IPS-18c (cell line): Measurements from ENCODE around the gene ARL8A.
"Not testable (repeated sequence)": the region's sequence is repeated elsewhere in the genome, so short reads cannot be mapped to it uniquely, and the experiment has no call there.

Experiments
- H3K4me3 ChIP-seq: 2 replicates; pipeline ENCODE4 v1.7.0; 2013; ENCODE audit warnings: low read depth, mild to moderate bottlenecking, low read length, moderate library complexity; ENCODE audit not compliant: insufficient read depth
- H3K9me3 ChIP-seq: one replicate; pipeline ENCODE4 v1.6.1; 2013; ENCODE audit warnings: mild to moderate bottlenecking, low read length, moderate library complexity; ENCODE audit not compliant: control insufficient read depth, insufficient read depth

The ARL8A gene

DNA sequence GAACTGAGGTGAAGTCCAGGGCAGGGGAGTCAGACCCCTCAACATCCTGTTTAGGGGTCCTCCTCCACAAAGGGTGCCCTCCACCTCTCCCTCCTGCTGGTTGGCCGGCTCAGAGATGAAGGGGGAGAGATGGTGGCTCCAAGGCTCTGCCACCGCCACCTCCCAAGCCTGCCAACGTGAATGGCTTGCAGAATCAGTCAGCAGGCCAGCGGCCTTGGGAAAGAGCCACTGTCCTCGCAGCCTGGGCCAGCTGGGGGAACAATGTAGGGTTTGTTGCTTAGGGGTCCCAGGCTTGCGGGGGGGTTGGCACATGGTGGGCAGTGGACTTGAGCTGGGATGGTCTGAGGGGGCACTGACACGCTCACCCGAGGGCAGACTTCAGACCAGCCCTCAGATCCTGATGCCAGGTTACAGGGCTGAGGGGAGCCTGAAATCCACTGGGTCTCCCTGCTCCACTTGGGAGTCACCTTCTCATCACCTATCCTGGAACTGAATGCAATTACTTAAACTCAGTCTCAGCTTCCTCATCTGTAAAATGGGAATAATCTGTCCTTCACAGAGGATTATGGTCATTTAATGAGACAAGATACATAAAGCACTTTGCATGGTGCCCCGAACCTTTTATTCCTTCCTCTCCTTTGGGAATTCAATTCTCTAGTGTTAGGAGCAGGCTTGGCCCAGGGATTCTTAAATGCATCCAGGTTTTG lies 13.6 kb downstream of the ARL8A start:
- no peaks in the 10 kb centered on the region for H3K9me3 ChIP-seq
- H3K4me3 ChIP-seq = no peak overlapping the region

GRCh38 chr1:202130297-202130721 lies 14.2 kb downstream of the ARL8A start:
- H3K9me3 ChIP-seq = no peaks in the 10 kb centered on the region

GRCh38 chr1:202129453-202130296 lies 14.9 kb downstream of the ARL8A start:
- H3K9me3 ChIP-seq = no peaks in the 10 kb centered on the region
- no peak overlapping the region for H3K4me3 ChIP-seq

More at GRCh38 chr1:202130297-202130721, 14.2 kb downstream of the ARL8A start:
- no peak overlapping the region for H3K4me3 ChIP-seq

DNA sequence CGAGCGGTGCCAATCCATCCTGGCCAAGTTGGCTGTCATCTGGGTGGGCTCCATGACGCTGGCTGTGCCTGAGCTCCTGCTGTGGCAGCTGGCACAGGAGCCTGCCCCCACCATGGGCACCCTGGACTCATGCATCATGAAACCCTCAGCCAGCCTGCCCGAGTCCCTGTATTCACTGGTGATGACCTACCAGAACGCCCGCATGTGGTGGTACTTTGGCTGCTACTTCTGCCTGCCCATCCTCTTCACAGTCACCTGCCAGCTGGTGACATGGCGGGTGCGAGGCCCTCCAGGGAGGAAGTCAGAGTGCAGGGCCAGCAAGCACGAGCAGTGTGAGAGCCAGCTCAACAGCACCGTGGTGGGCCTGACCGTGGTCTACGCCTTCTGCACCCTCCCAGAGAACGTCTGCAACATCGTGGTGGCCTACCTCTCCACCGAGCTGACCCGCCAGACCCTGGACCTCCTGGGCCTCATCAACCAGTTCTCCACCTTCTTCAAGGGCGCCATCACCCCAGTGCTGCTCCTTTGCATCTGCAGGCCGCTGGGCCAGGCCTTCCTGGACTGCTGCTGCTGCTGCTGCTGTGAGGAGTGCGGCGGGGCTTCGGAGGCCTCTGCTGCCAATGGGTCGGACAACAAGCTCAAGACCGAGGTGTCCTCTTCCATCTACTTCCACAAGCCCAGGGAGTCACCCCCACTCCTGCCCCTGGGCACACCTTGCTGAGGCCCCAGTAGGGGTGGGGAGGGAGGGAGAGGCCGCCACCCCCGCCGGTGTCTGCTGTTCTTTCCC lies 16.5 kb downstream of the ARL8A start:
- H3K4me3 ChIP-seq = no peak overlapping the region
- H3K9me3 ChIP-seq = no peaks in the 10 kb centered on the region

- Histone ChIP-seq H3K9me3 (no peaks in the 10 kb centered on the region), H3K4me3 (no peak overlapping the region)
These were observed 17.5 kb downstream of the ARL8A start for GRCh38 chr1:202127061-202127460.

- Histone ChIP-seq H3K9me3 (no peaks in the 10 kb centered on the region), H3K4me3 (no peak overlapping the region)
These were observed 18.1 kb downstream of the ARL8A start for GRCh38 chr1:202126426-202126825.

DNA sequence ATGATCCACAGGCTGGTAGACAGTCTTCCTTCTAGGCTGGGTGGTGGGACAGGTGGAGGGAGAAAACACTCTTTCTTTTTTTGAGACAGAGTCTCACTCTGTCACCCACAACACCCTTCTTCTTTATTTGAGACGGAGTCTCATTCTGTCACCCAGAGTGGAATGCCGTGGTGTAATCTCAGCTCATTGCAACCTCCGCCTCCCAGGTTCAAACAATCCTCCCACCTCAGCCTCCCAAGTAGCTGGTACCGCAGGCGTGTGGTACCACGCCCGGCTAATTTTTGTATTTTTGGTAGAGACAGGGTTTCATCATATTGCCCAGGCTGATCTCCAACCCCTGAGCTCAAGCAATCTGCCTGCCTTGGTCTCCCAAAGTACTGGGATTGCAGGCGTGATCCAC lies 18.9 kb downstream of the ARL8A start:
- H3K4me3 ChIP-seq = no peak overlapping the region
- H3K9me3 ChIP-seq = no peaks in the 10 kb centered on the region

- H3K4me3 ChIP-seq = no peak overlapping the region
- no peaks in the 10 kb centered on the region for H3K9me3 ChIP-seq
These were observed 20.4 kb downstream of the ARL8A start for GRCh38 chr1:202124142-202124541.

GRCh38 chr1:202123336-202123813 lies 21.2 kb downstream of the ARL8A start:
- no peaks in the 10 kb centered on the region for H3K9me3 ChIP-seq
- H3K4me3 ChIP-seq = no peak overlapping the region

- Histone ChIP-seq H3K9me3 (no peaks in the 10 kb centered on the region), H3K4me3 (no peak within 1 kb of the TSS)
These were observed 21.8 kb downstream of the ARL8A start, which contains the start of gene GPR37L1 for GRCh38 chr1:202122639-202123335. Gene GPR37L1, plus strand, starts transcription at chr1:202122917. Its CDS starts 47 bp downstream, at chr1:202122964.

- H3K9me3 ChIP-seq = no peaks in the 10 kb centered on the region
- H3K4me3 ChIP-seq = no peak overlapping the region
These were observed 23.5 kb downstream of the ARL8A start for GRCh38 chr1:202121006-202121405.

GRCh38 chr1:202117898-202118371 lies 26.6 kb downstream of the ARL8A start:
- Histone ChIP-seq H3K4me3 (no peak overlapping the region), H3K9me3 (no peaks in the 10 kb centered on the region)

- H3K9me3 ChIP-seq = no peaks in the 10 kb centered on the region
These were observed 28.2 kb downstream of the ARL8A start for GRCh38 chr1:202116287-202116686.

GRCh38 chr1:202113690-202114300 lies 30.7 kb downstream of the ARL8A start:
- no peaks in the 10 kb centered on the region for H3K9me3 ChIP-seq
- H3K4me3 ChIP-seq = no peak overlapping the region

More at GRCh38 chr1:202116287-202116686, 28.2 kb downstream of the ARL8A start:
- H3K4me3 ChIP-seq = no peak overlapping the region

DNA sequence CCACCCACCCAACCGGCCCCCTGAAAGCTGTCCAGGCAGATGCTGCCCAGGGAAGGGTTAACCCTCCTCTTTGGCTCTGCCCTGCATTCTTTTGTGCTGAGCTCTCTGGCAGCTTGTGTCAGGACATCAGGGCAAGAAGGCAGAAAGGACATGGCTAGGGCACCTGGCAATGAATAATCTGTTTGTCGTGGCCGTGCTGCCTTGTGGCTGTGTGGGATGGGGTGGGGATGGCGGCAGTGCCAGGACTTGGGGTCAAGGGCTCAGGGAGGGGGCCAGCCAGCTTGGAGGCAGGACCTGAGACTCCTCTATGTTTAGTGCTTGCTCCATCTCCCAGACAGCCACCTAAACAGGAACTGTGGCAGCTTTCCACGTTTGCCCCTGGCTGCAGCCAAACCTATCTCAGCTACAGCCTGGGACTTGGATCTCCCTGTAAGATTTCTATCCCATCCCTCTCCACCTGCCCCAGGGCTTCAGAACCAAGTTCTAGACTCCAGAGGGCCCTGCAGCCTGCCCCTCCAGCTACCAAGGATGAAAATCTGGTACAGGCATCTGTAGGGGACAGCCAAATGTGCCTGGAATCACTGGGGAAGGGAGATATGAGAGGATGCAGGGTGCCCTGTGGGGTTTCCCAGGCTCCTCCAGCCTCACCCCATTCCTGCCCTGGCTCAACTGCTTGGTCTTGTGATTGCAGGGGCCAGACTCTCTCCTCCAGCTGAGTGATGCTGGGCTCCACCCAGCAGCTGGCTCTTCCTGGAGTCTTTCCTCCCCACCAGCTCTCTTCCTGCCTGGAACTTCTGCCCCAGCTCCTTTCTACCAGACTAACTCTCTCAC lies 31.5 kb downstream of the ARL8A start:
- no peaks in the 10 kb centered on the region for H3K9me3 ChIP-seq
- no peak overlapping the region for H3K4me3 ChIP-seq

GRCh38 chr1:202111589-202111988 lies 32.9 kb downstream of the ARL8A start:
- H3K9me3 ChIP-seq, H3K4me3 ChIP-seq: not testable (repeated sequence)
